ENCODE measurements around the gene RGMB.

RGMB gene

GRCh38 chr5:98845878-98846277 lies 72.4 kb downstream of the RGMB start:
- Histone ChIP-seq H2AFZ (ENCODE audit: low read length) (no peak overlapping the region), H3K4me1 (ENCODE audit: low read length) (no peaks in the 10 kb centered on the region), H3K4me2 (ENCODE audit: low read depth, low read length) (no peak overlapping the region), H3K9ac (ENCODE audit: low read length) (no peak overlapping the region), H3K9me3 (replicated peaks; ENCODE audit: insufficient read depth, low read length) (no peaks in the 10 kb centered on the region), H3K27me3 (replicated peaks; ENCODE audit: insufficient read depth, low read length) (no peaks in the 10 kb centered on the region), H3F3A (ENCODE audit: insufficient read depth, low read length) (no peaks in the 10 kb centered on the region), H4K20me1 (ENCODE audit: insufficient read depth, low read length) (no peaks in the 10 kb centered on the region), H3K36me3 (replicated peaks; ENCODE audit: insufficient read depth, low read length) (no peaks in the 10 kb centered on the region), H3K9me2 (replicated peaks; ENCODE audit: insufficient read depth, low read length) (no peaks in the 10 kb centered on the region), H3K27ac (ENCODE audit: low read length) (no peak overlapping the region), H3K79me2 (ENCODE audit: low read length) (no peaks in the 10 kb centered on the region), H3K4me3 (ENCODE audit: low read length) (no peak overlapping the region)
- no peak for DNase-seq
- TF ChIP-seq CTCF (IDR thresholded peaks at IDR 0.05; ENCODE audit: low read length) (no peak), EZH2phosphoT487 (IDR thresholded peaks at IDR 0.05; ENCODE audit: low read length) (no peak), EZH2 (optimal IDR thresholded peaks at IDR 0.05; ENCODE audit: low read depth, low read length) (no peak)

Data from MM.1S (cell line).